GM21526 (cell line): ENCODE results near the gene BBS9.
"Not testable (repeated sequence)": the region's sequence is repeated elsewhere in the genome, so short reads cannot be mapped to it uniquely, and the experiment has no call there.

Experiments
- ATAC-seq: cut with Tn5 transposase; IDR thresholded peaks from one replicate; pipeline ENCODE4 v1.9.1; 2021; ENCODE audit warnings: moderate library complexity; ENCODE audit not compliant: unreplicated experiment, low FRiP score

Gene BBS9

GRCh38 chr7:33477719-33478480 lies 348.5 kb downstream of the BBS9 start:
- ATAC-seq, result no peak

GRCh38 chr7:33484476-33484875 lies 355.1 kb downstream of the BBS9 start:
- ATAC-seq, result not testable (repeated sequence)

GRCh38 chr7:33485747-33486493 lies 356.6 kb downstream of the BBS9 start:
- no peak for ATAC-seq

- ATAC-seq, result no peak
Measured at GRCh38 chr7:33486633-33487032, 357.3 kb downstream of the BBS9 start.

- peak; percentile 89 for ATAC-seq
Measured at GRCh38 chr7:33487998-33488682, 358.8 kb downstream of the BBS9 start.

GRCh38 chr7:33494474-33494873 lies 365.1 kb downstream of the BBS9 start:
- ATAC-seq, result no peak

- ATAC-seq, result no peak
Measured at GRCh38 chr7:33495207-33495606, 365.8 kb downstream of the BBS9 start.

- ATAC-seq, result no peak
Measured at GRCh38 chr7:33497051-33497450, 367.7 kb downstream of the BBS9 start.

- ATAC-seq, result no peak
Measured at GRCh38 chr7:33500703-33501701, 371.6 kb downstream of the BBS9 start.

GRCh38 chr7:33503014-33503413 lies 373.6 kb downstream of the BBS9 start:
- no peak for ATAC-seq

GRCh38 chr7:33503736-33504135 lies 374.4 kb downstream of the BBS9 start:
- ATAC-seq, result no peak

GRCh38 chr7:33504266-33504665 lies 374.9 kb downstream of the BBS9 start:
- no peak for ATAC-seq

- no peak for ATAC-seq
Measured at GRCh38 chr7:33509206-33509605, 379.8 kb downstream of the BBS9 start.

GRCh38 chr7:33511778-33512177 lies 382.4 kb downstream of the BBS9 start:
- no peak for ATAC-seq

GRCh38 chr7:33516568-33516967 lies 387.2 kb downstream of the BBS9 start:
- no peak for ATAC-seq

- ATAC-seq, result no peak
Measured at GRCh38 chr7:33517191-33517590, 387.8 kb downstream of the BBS9 start.

- ATAC-seq, result not testable (repeated sequence)
Measured at GRCh38 chr7:33527008-33527407, 397.6 kb downstream of the BBS9 start.

GRCh38 chr7:33527613-33528012 lies 398.2 kb downstream of the BBS9 start:
- ATAC-seq, result not testable (repeated sequence)

GRCh38 chr7:33529070-33529469 lies 399.7 kb downstream of the BBS9 start:
- ATAC-seq, result no peak

GRCh38 chr7:33530664-33531063 lies 401.3 kb downstream of the BBS9 start:
- no peak for ATAC-seq
